ENCODE data around the gene TATDN2. TPM values are rescaled to one million over a fixed set of nuclear protein-coding genes. Genes with fewer than 3 reads are reported as not detected.

TATDN2 gene
- total and polyA plus RNA-seq, 9 of the 15 experiments (the other 6 are each of a cell fraction or from before 2014, with no cell fraction given), result 5.2 to 44.7 (median 25.8) TPM

- no peak for ATAC-seq
- no TSS peak for BruUV-seq (replicated peaks)
- Histone ChIP-seq H3K27me3 (ENCODE audit: control insufficient read depth in 2 of 2, insufficient read depth in 2 of 2, low read length in 2 of 2) (no peaks in the 10 kb centered on the region), H3K36me3 (ENCODE audit: control insufficient read depth, insufficient read depth, low read length) (peaks cover 92% of the 10 kb centered on the region), H3K9me1 (ENCODE audit: control insufficient read depth, insufficient read depth, low read length) (no peaks in the 10 kb centered on the region), H3K4me2 (ENCODE audit: insufficient read depth, low read length) (no peak overlapping the region), H3K4me1 (replicated peaks in 1 of 2; ENCODE audit: control insufficient read depth in 2 of 2, insufficient read depth in 2 of 2, low read length in 2 of 2) (no peaks in the 10 kb centered on the region; a peak in 1 of 5 replicates), H3K9ac (ENCODE audit: insufficient read depth in 1 of 2, low read depth in 2 of 2, low read length in 2 of 2) (no peak overlapping the region), H2AFZ (ENCODE audit: low read depth, low read length) (no peak overlapping the region), H3K79me2 (ENCODE audit: control insufficient read depth, insufficient read depth, low read length) (peaks cover 3% of the 10 kb centered on the region; the same call in 1 of the 3 replicates), H3K4me3 (no peak overlapping the region), H3K9me3 (replicated peaks; ENCODE audit: control insufficient read depth, insufficient read depth, low read depth, low read length) (no peaks in the 10 kb centered on the region), H3K27ac (ENCODE audit: extremely low read depth, low read depth, low read length) (no peak overlapping the region), H4K20me1 (replicated peaks; ENCODE audit: control insufficient read depth, insufficient read depth, low read length) (no peaks in the 10 kb centered on the region; the same call in none of the 2 replicates)
- TF ChIP-seq YY1 (IDR thresholded peaks at IDR 0.05; ENCODE audit: borderline replicate concordance in 1 of 3, control insufficient read depth in 1 of 3, extremely low read depth in 1 of 3, insufficient read depth in 3 of 3, insufficient read length in 1 of 3, insufficient replicate concordance in 2 of 3, low read depth in 1 of 3, low read length in 2 of 3) (no peak), POLR2G (IDR thresholded peaks at IDR 0.05; ENCODE audit: low read depth, low read length) (0 out of 2 replicates have a peak, but pooled peaks have one; percentile 36), GTF2E2 (tag; IDR thresholded peaks at IDR 0.05) (no peak), ZBTB33 (CRISPR knock-in tag; IDR thresholded peaks at IDR 0.05) (no peak), EHMT2 (IDR thresholded peaks at IDR 0.05) (no peak), POLR2A (conservative IDR thresholded peaks at IDR 0.05) (0 out of 2 replicates have a peak, but pooled peaks have one; percentile 3), RBM22 (IDR thresholded peaks at IDR 0.05; ENCODE audit: low read depth, low read length, poor library complexity, severe bottlenecking) (peak; percentile 29), TBL1XR1 (IDR thresholded peaks at IDR 0.05; ENCODE audit: low read length in 2 of 2) (no peak)
- TF ChIP-seq, protein P1, sequence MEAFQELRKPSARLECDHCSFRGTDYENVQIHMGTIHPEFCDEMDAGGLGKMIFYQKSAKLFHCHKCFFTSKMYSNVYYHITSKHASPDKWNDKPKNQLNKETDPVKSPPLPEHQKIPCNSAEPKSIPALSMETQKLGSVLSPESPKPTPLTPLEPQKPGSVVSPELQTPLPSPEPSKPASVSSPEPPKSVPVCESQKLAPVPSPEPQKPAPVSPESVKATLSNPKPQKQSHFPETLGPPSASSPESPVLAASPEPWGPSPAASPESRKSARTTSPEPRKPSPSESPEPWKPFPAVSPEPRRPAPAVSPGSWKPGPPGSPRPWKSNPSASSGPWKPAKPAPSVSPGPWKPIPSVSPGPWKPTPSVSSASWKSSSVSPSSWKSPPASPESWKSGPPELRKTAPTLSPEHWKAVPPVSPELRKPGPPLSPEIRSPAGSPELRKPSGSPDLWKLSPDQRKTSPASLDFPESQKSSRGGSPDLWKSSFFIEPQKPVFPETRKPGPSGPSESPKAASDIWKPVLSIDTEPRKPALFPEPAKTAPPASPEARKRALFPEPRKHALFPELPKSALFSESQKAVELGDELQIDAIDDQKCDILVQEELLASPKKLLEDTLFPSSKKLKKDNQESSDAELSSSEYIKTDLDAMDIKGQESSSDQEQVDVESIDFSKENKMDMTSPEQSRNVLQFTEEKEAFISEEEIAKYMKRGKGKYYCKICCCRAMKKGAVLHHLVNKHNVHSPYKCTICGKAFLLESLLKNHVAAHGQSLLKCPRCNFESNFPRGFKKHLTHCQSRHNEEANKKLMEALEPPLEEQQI (IDR thresholded peaks at IDR 0.05), result no peak
- intact Hi-C loops (cut with micrococcal nuclease), result no loop called here
- ChIA-PET POLR2A (interaction anchor here (0.5 to 6.9 kb wide), 4 partner anchors 9 to 445 kb away, joined by 3 to 49 read pairs (median 32); partner anchors contain the start of genes GHRL and SEC13), CTCF (ENCODE audit: low intra/inter-chr PET ratio) (no interaction called here)
- in situ Hi-C loops (cut with MboI), result loop anchor here (25.0 kb wide), 1 partner anchor 791 kb away; no protein-coding TSS in a partner anchor
- 94% methylated on average over 9 of the region's 9 CpGs for WGBS (ENCODE audit: insufficient coverage, low coverage, missing lambda C conversion rate)
- DNase-seq (ENCODE audit: extremely low read depth in 1 of 4, low spot score in 3 of 4), result no peak
- FAIRE-seq, result no peak
Observed at GRCh38 chr3:10303105-10303504, 54.8 kb downstream of the TATDN2 start.

Data from K562 (cell line).